OCI-LY7 (cell line): Measurements from ENCODE around the gene TUB.

Experiments
- CTCF ChIP-seq: fragments of 200-600 bp; sonication (generic); conservative IDR thresholded peaks from 2 replicates; pipeline ENCODE4 v1.5.1; 2014; ENCODE audit warnings: mild to moderate bottlenecking, antibody characterized with exemption, low read length, moderate library complexity, mixed read lengths
- EZH2phosphoT487 ChIP-seq: fragments of 200-600 bp; sonication (generic); IDR thresholded peaks from 2 replicates; pipeline ENCODE4 v1.6.1; 2018; ENCODE audit warnings: low read depth, borderline replicate concordance, mild to moderate bottlenecking, mixed run types, antibody characterized with exemption, low read length, moderate library complexity, mixed read lengths

GRCh38 chr11:8071616-8072581, 9.1 kb upstream of the TUB start:
- TF ChIP-seq CTCF (no peak), EZH2phosphoT487 (no peak)
